Caki2 (cell line): Measurements from ENCODE around the gene GIMD1. TPM values are rescaled to one million over a fixed set of nuclear protein-coding genes. Genes with fewer than 3 reads are reported as not detected.
"Not testable (repeated sequence)": the region's sequence is repeated elsewhere in the genome, so short reads cannot be mapped to it uniquely, and the experiment has no call there.

ENCODE experiments used
- DNase-seq: peaks from one replicate; pipeline ENCODE4 v3.0.0-alpha.2; 2015; ENCODE audit warnings: low read depth
- in situ Hi-C: cut with HindIII; loops from 2 replicates; pipeline ENCODE4 v1.10.0; 2016; ENCODE audit warnings: low sequenced_read_pairs, low pct_unique_long_range_greater_than_20kb, mixed read lengths
- total RNA-seq: library from RNA; depleted of rRNA; stranded (reverse); fragments of >200 nt; shearing (Covaris generic); gene quantifications from 2 replicates; pipeline ENCODE4 v1.2.3, GENCODE V29; 2014; ENCODE audit warnings: low replicate concordance; rRNA removed

The GIMD1 gene
- total RNA-seq, 1 experiment from 2014 or later: not detected

GRCh38 chr4:106321168-106321567 is 47.4 kb downstream of the GIMD1 start:
- in situ Hi-C loops, DNase-seq: not testable (repeated sequence)

DNA sequence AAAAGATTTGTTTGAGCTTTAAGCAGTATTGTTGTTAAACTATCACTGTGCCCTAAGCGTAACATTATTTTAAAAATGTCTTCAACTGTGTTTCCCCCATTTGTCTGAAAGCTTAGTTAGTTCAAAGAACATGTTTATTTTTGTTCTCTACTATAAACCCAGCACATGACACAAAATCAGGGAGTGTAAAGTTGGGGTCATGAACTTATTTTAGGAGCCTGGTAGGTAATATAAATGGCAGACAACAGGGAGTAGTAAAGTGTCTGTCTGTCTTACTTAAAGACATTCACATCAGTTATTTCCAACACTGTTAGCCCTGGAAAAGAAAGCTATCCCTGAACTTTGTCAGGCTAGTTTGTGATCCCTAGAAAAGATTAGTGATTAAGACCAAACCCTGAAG is 48.3 kb downstream of the GIMD1 start:
- in situ Hi-C loops: no loop called here
- peak; percentile 51 for DNase-seq

DNA sequence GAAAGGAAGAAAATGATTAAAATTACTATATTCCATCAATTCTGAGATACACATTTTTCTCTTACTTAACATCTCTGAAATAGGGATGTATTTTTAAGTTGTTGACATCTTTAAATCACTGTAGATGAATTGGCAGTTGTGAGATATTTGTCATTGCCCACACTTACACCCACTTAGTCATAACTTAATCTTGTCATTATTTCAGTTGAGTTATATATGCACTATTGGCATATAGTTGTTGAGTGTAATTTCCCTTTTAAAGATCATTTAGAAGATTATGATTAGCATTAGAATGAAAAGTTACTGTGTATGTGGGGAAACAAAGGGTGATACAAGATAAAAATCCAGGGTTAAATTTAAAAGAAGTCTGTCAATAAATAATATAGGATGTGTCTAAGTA is 50.1 kb downstream of the GIMD1 start:
- in situ Hi-C loops: no loop called here
- no peak for DNase-seq

- no peak for DNase-seq
- in situ Hi-C loops: no loop called here
These were observed 50.8 kb downstream of the GIMD1 start for GRCh38 chr4:106317815-106318214.

- in situ Hi-C loops: no loop called here
- no peak for DNase-seq
These were observed 51.7 kb downstream of the GIMD1 start for GRCh38 chr4:106316773-106317409.

GRCh38 chr4:106315968-106316772 is 52.4 kb downstream of the GIMD1 start, which contains the start of the genes AIMP1 and TBCK:
Gene AIMP1, plus strand, starts transcription at chr4:106316550. Its CDS starts 8,460 bp downstream, at chr4:106325010.
Gene TBCK, minus strand, starts transcription at chr4:106316209. Its CDS starts 7,249 bp downstream, at chr4:106308960.
- in situ Hi-C loops: no loop called here

GRCh38 chr4:106315476-106315967 is 53.1 kb downstream of the GIMD1 start:
- in situ Hi-C loops: no loop called here
- DNase-seq: peak; percentile 67

More at GRCh38 chr4:106315968-106316772, 52.4 kb downstream of the GIMD1 start, which contains the start of the genes AIMP1 and TBCK:
- peak; percentile 95 for DNase-seq

- in situ Hi-C loops: no loop called here
- no peak for DNase-seq
These were observed 53.6 kb downstream of the GIMD1 start for GRCh38 chr4:106314960-106315359.

GRCh38 chr4:106312997-106313522 is 55.5 kb downstream of the GIMD1 start:
- in situ Hi-C loops: no loop called here

DNA sequence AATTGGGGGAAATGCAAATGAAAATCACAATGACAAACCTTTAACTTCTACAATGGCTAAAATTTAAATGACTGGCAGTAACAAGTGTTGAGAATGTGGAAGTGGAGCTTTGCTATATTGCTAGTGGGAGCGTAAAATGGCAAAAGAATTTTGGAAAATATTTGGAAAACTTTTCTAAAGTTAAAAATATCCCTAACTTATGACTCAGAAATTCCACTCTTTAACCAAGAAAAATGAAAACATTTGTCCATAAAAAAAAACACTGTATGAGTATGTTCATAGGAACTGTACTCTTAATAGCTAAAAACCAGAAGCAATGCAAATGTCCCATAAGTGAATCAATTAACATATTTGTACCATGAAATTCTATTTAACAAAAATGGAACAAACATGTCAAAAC is 56.2 kb downstream of the GIMD1 start:
- in situ Hi-C loops: no loop called here
- no peak for DNase-seq

More at GRCh38 chr4:106312997-106313522, 55.5 kb downstream of the GIMD1 start:
- no peak for DNase-seq

Other genes with a start within 250 kb of the GIMD1 start
- gene TBCK, start 52.6 kb downstream of the GIMD1 start, total RNA-seq: 4.9 and 12.9 TPM in 2 replicates
- gene AIMP1, start 52.2 kb downstream of the GIMD1 start, total RNA-seq: 34.1 and 48.5 TPM in 2 replicates